H1 (cell line): ENCODE results near the gene PROM2. TPM values are rescaled to one million over a fixed set of nuclear protein-coding genes. Genes with fewer than 3 reads are reported as not detected.

ENCODE experiments used
- CEBPB ChIP-seq: IDR thresholded peaks from 2 replicates; pipeline ENCODE4 v1.6.1; 2012; ENCODE audit warnings: low read depth, low read length
- CHD7 ChIP-seq: fragments of 300-600 bp; sonication (generic); IDR thresholded peaks from 2 replicates; pipeline ENCODE4 v1.7.1; 2012; ENCODE audit warnings: low read length, moderate library complexity, mild to moderate bottlenecking, inconsistent platforms; ENCODE audit not compliant: insufficient replicate concordance
- CREB1 ChIP-seq: IDR thresholded peaks from 2 replicates; pipeline ENCODE4 v1.6.1; 2012; ENCODE audit warnings: inconsistent platforms
- CTCF ChIP-seq, 3 experiments: IDR thresholded peaks; 1 replicate in 2 of 3; 2 replicates in 1 of 3; pipeline versions ENCODE4 v1.5.1 to v1.6.1; 2011; ENCODE audit warnings: low read length in 3 of 3, mild to moderate bottlenecking in 3 of 3, inconsistent platforms in 2 of 3, low read depth in 1 of 3, moderate library complexity in 1 of 3; ENCODE audit not compliant: insufficient read depth in 1 of 3; ENCODE audit errors: control extremely low read depth in 1 of 3
- E2F6 ChIP-seq: IDR thresholded peaks from 2 replicates; pipeline ENCODE4 v1.6.1; 2012; ENCODE audit warnings: inconsistent platforms
- RFX5 ChIP-seq: IDR thresholded peaks from 2 replicates; pipeline ENCODE4 v1.6.1; 2011; ENCODE audit warnings: low read depth, low read length, improper control_type of control experiment, borderline replicate concordance
- TAF1 ChIP-seq: IDR thresholded peaks from 2 replicates; pipeline ENCODE4 v1.6.1; 2011; ENCODE audit warnings: mild to moderate bottlenecking, low read depth, low read length
- polyA plus RNA-seq, 7 experiments: library from polyadenylated mRNA; depleted of rRNA in 3 of 7; stranded (reverse) in 5 of 7; unstranded in 2 of 7; fragments of >200 nt in 5 of 7; fragments of 200-250 nt in 2 of 7; gene quantifications; 1 replicate in 5 of 7; 2 replicates in 1 of 7; 4 replicates in 1 of 7; pipeline versions ENCODE4 v1.2.1 to v1.2.3, GENCODE V29; 2011 to 2013; ENCODE audit warnings: missing spikeins in 2 of 7, mixed read lengths in 2 of 7
- total RNA-seq: library from RNA; stranded (reverse); fragmentation: NEBNext Ultra II Directional; extraction: Animal tissue kit (Norgen Biotek cat#: 25700); gene quantifications from 2 replicates; pipeline ENCODE4 v1.2.1, GENCODE V29; 2021

Gene PROM2
- total and polyA plus RNA-seq, 2 of the 8 experiments (the other 6 are each of a cell fraction or from before 2014, with no cell fraction given): 1.6 to 3.8 TPM

- TF ChIP-seq CHD7: no peak
- no peak for TF ChIP-seq CREB1
- TF ChIP-seq CEBPB: no peak
- no peak for TF ChIP-seq RFX5
- TF ChIP-seq TAF1: no peak
- no peak for TF ChIP-seq CTCF (IDR thresholded peaks at IDR 0.05; ENCODE audit: control extremely low read depth in 1 of 3, insufficient read depth in 1 of 3, low read depth in 1 of 3, low read length in 3 of 3)
- TF ChIP-seq E2F6: no peak
Measured at GRCh38 chr2:95269036-95269680, 5.1 kb upstream of the PROM2 start (continued).
